H1 (cell line): ENCODE measurements around the gene ZNF586. TPM values are rescaled to one million over a fixed set of nuclear protein-coding genes. Genes with fewer than 3 reads are reported as not detected.
"Not testable (repeated sequence)": the region's sequence is repeated elsewhere in the genome, so short reads cannot be mapped to it uniquely, and the experiment has no call there.

Source experiments
- CTCF ChIA-PET: fragments of 300-600 bp; sonication (Branson Sonifier 250); formaldehyde crosslinking; loops from one replicate; lab custom pipeline; 2021; ENCODE audit not compliant: partially characterized antibody; lab: Charles Lee
- POLR2A ChIA-PET: fragments of 300-600 bp; sonication (Branson Sonifier 250); formaldehyde crosslinking; loops from one replicate; lab custom pipeline; 2021; ENCODE audit warnings: inconsistent platforms; ENCODE audit not compliant: partially characterized antibody; lab: Charles Lee
- DNase-seq, 2 experiments: peaks; one replicate each; pipeline versions ENCODE4 v3.0.0 to v3.0.0-alpha.2; 2010 to 2022; ENCODE audit warnings: low spot score in 2 of 2, low read depth in 1 of 2, mixed read lengths in 1 of 2
- FAIRE-seq: peaks from 2 replicates; lab custom pipeline; 2011; peaks lifted over from hg19 to GRCh38; lab: Jason Lieb, UNC
- H2AFZ ChIP-seq: 2 replicates; pipeline ENCODE4 v1.8.1; 2012; ENCODE audit warnings: low read length, inconsistent platforms
- H2AK5ac ChIP-seq: 2 replicates; pipeline ENCODE4 v1.6.1; 2013; ENCODE audit warnings: low read depth, low read length
- H2BK120ac ChIP-seq: replicated peaks from 2 replicates; pipeline ENCODE3; 2013; ENCODE audit warnings: low read depth, low read length, inconsistent platforms
- H2BK12ac ChIP-seq: 2 replicates; pipeline ENCODE4 v1.6.1; 2013; ENCODE audit warnings: low read depth, low read length
- H2BK15ac ChIP-seq: 2 replicates; pipeline ENCODE4 v1.6.1; 2013; ENCODE audit warnings: low read length
- H2BK20ac ChIP-seq: 2 replicates; pipeline ENCODE4 v1.6.1; 2013; ENCODE audit warnings: low read length
- H2BK5ac ChIP-seq: 2 replicates; pipeline ENCODE4 v1.6.1; 2013; ENCODE audit warnings: low read depth, low read length
- H3K14ac ChIP-seq: 2 replicates; pipeline ENCODE4 v1.6.1; 2013; ENCODE audit warnings: inconsistent platforms; ENCODE audit not compliant: insufficient read length
- H3K18ac ChIP-seq: 2 replicates; pipeline ENCODE4 v1.6.1; 2013; ENCODE audit warnings: low read length; ENCODE audit errors: extremely low read depth
- H3K23ac ChIP-seq: 2 replicates; pipeline ENCODE4 v1.6.1; 2013; ENCODE audit warnings: inconsistent platforms; ENCODE audit not compliant: insufficient read length
- H3K23me2 ChIP-seq: 2 replicates; pipeline ENCODE4 v1.6.1; 2013; ENCODE audit warnings: low read depth, low read length
- H3K27ac ChIP-seq: 2 replicates; pipeline ENCODE4 v1.6.1; 2011; ENCODE audit warnings: low read depth, low read length, inconsistent platforms
- H3K27me3 ChIP-seq, 4 experiments: replicated peaks in 1 of 4; 1 replicate in 1 of 4; 2 replicates in 3 of 4; pipeline versions ENCODE4 v1.6.1 to v1.8.1; 2011 to 2013; ENCODE audit warnings: low read length in 3 of 4, mild to moderate bottlenecking in 3 of 4, inconsistent platforms in 2 of 4, mixed read lengths in 2 of 4, moderate library complexity in 1 of 4; ENCODE audit not compliant: control insufficient read depth in 3 of 4, insufficient read depth in 3 of 4; ENCODE audit errors: extremely low read depth in 1 of 4
- H3K36me3 ChIP-seq, 4 experiments: 2 replicates each; pipeline versions ENCODE4 v1.6.1 to v1.8.1; 2011 to 2013; ENCODE audit warnings: mild to moderate bottlenecking in 4 of 4, low read length in 3 of 4, moderate library complexity in 2 of 4, control low read depth in 1 of 4, inconsistent platforms in 1 of 4; ENCODE audit not compliant: insufficient read depth in 4 of 4, control insufficient read depth in 2 of 4
- H3K4ac ChIP-seq: replicated peaks from 2 replicates; pipeline ENCODE3; 2013; ENCODE audit warnings: low read length, low read depth, mixed read lengths, inconsistent platforms; ENCODE audit not compliant: insufficient read length
- H3K4me1 ChIP-seq, 4 experiments: replicated peaks in 1 of 4; 1 replicate in 1 of 4; 2 replicates in 3 of 4; pipeline versions ENCODE4 v1.6.1 to v1.8.1; 2011 to 2013; ENCODE audit warnings: low read length in 3 of 4, inconsistent platforms in 2 of 4, mixed read lengths in 1 of 4; ENCODE audit not compliant: insufficient read depth in 4 of 4, control insufficient read depth in 3 of 4
- H3K4me2 ChIP-seq, 2 experiments: 2 replicates each; pipeline versions ENCODE4 v1.6.1 to v1.8.1; 2011 to 2013; ENCODE audit warnings: low read depth in 2 of 2, low read length in 2 of 2, control low read depth in 1 of 2, inconsistent platforms in 1 of 2, mild to moderate bottlenecking in 1 of 2; ENCODE audit not compliant: insufficient read depth in 1 of 2
- H3K4me3 ChIP-seq, 4 experiments: fragments of 200-600, 300-600 bp in 1 of 4; sonication (generic), shearing (Covaris generic), sonication (Bioruptor Twin) in 1 of 4; 2 replicates each; pipeline versions ENCODE4 v1.5.1 to v1.8.1; 2011 to 2016; ENCODE audit warnings: low read length in 4 of 4, low read depth in 3 of 4, control low read depth in 2 of 4, inconsistent platforms in 2 of 4, mild to moderate bottlenecking in 2 of 4, mixed read lengths in 1 of 4, moderate library complexity in 1 of 4; ENCODE audit not compliant: insufficient read depth in 2 of 4; ENCODE audit errors: extremely low read depth in 1 of 4
- H3K56ac ChIP-seq: replicated peaks from 2 replicates; pipeline ENCODE3; 2013; ENCODE audit warnings: low read depth, mild to moderate bottlenecking, mixed read lengths, low read length, inconsistent platforms; ENCODE audit not compliant: insufficient read length
- H3K79me1 ChIP-seq: 2 replicates; pipeline ENCODE4 v1.6.1; 2013; ENCODE audit warnings: low read depth, low read length, control low read depth
- H3K79me2 ChIP-seq, 2 experiments: 2 replicates each; pipeline versions ENCODE4 v1.6.1 to v1.8.1; 2012 to 2013; ENCODE audit warnings: low read length in 2 of 2, mild to moderate bottlenecking in 2 of 2, inconsistent platforms in 1 of 2; ENCODE audit not compliant: insufficient read depth in 2 of 2, control insufficient read depth in 1 of 2
- H3K9ac ChIP-seq, 4 experiments: replicated peaks in 1 of 4; 1 replicate in 1 of 4; 2 replicates in 3 of 4; pipeline versions ENCODE4 v1.6.1 to v1.8.1; 2011 to 2013; ENCODE audit warnings: low read depth in 3 of 4, low read length in 3 of 4, control low read depth in 2 of 4, mild to moderate bottlenecking in 2 of 4, moderate library complexity in 2 of 4, inconsistent platforms in 1 of 4; ENCODE audit errors: extremely low read depth in 1 of 4
- H3K9me3 ChIP-seq, 2 experiments: 2 replicates each; pipeline versions ENCODE4 v1.6.1 to v1.8.1; 2012 to 2013; ENCODE audit warnings: mild to moderate bottlenecking in 2 of 2, moderate library complexity in 2 of 2, control low read depth in 1 of 2, inconsistent platforms in 1 of 2, low read depth in 1 of 2, low read length in 1 of 2, mixed read lengths in 1 of 2; ENCODE audit not compliant: insufficient read depth in 2 of 2
- H4K20me1 ChIP-seq, 2 experiments: replicated peaks in 1 of 2; 2 replicates each; pipeline versions ENCODE3 to v1.8.1; 2011 to 2013; ENCODE audit warnings: inconsistent platforms in 2 of 2, low read length in 2 of 2, mild to moderate bottlenecking in 1 of 2; ENCODE audit not compliant: insufficient read depth in 2 of 2, control insufficient read depth in 1 of 2
- H4K5ac ChIP-seq: 2 replicates; pipeline ENCODE4 v1.6.1; 2013; ENCODE audit warnings: low read length, low read depth, mixed read lengths, inconsistent platforms; ENCODE audit not compliant: insufficient read length
- H4K8ac ChIP-seq: 2 replicates; pipeline ENCODE4 v1.8.0; 2013; ENCODE audit warnings: mild to moderate bottlenecking, moderate library complexity, low read length, inconsistent platforms; ENCODE audit not compliant: insufficient read depth; ENCODE audit errors: extremely low read depth
- H4K91ac ChIP-seq: replicated peaks from 2 replicates; pipeline ENCODE3; 2013; ENCODE audit warnings: low read length, mixed read lengths, inconsistent platforms; ENCODE audit not compliant: insufficient read length
- WGBS, 2 experiments: shearing (Covaris generic) in 1 of 2; methylation state at CpG; one replicate each; pipeline versions ENCODE4 v1.1.6 to v1.1.7; 2013 to 2015; ENCODE audit warnings: low lambda C conversion rate in 2 of 2, mixed read lengths in 2 of 2, inconsistent platforms in 1 of 2, low coverage in 1 of 2, missing lambda C conversion rate in 1 of 2; ENCODE audit not compliant: insufficient replicate concordance in 2 of 2, insufficient coverage in 1 of 2, insufficient read length in 1 of 2; ENCODE audit errors: extremely low coverage in 1 of 2, missing lambda C conversion rate in 1 of 2; 5-methylcytosine and 5-hydroxymethylcytosine counted together
- polyA plus RNA-seq, 7 experiments: library from polyadenylated mRNA; depleted of rRNA in 3 of 7; stranded (reverse) in 5 of 7; unstranded in 2 of 7; fragments of >200 nt in 5 of 7; fragments of 200-250 nt in 2 of 7; gene quantifications; 1 replicate in 5 of 7; 2 replicates in 1 of 7; 4 replicates in 1 of 7; pipeline versions ENCODE4 v1.2.1 to v1.2.3, GENCODE V29; 2011 to 2013; ENCODE audit warnings: missing spikeins in 2 of 7, mixed read lengths in 2 of 7
- total RNA-seq: library from RNA; stranded (reverse); fragmentation: NEBNext Ultra II Directional; extraction: Animal tissue kit (Norgen Biotek cat#: 25700); gene quantifications from 2 replicates; pipeline ENCODE4 v1.2.1, GENCODE V29; 2021

The ZNF586 gene
- total and polyA plus RNA-seq, 2 of the 8 experiments (the other 6 are each of a cell fraction or from before 2014, with no cell fraction given) = 8.1 to 15.5 TPM

- not testable (repeated sequence) for H4K8ac ChIP-seq, H3K23ac ChIP-seq, H3K4ac ChIP-seq, H2BK20ac ChIP-seq, H3K4me1 ChIP-seq, DNase-seq, H2AK5ac ChIP-seq, H3K23me2 ChIP-seq, H4K91ac ChIP-seq, H3K27ac ChIP-seq, H2BK15ac ChIP-seq, H3K79me2 ChIP-seq, H2BK12ac ChIP-seq, H3K56ac ChIP-seq, H2BK5ac ChIP-seq, H4K20me1 ChIP-seq, H3K79me1 ChIP-seq, H3K9ac ChIP-seq, H4K5ac ChIP-seq, H2AFZ ChIP-seq, H3K18ac ChIP-seq, H3K27me3 ChIP-seq, FAIRE-seq, H3K9me3 ChIP-seq, H2BK120ac ChIP-seq, H3K14ac ChIP-seq
- peak overlapping the region; percentile 90 to 94; a peak in 2 of 4 replicates for H3K4me2 ChIP-seq
- ChIA-PET CTCF (interaction anchor here (0.6 kb wide), 1 partner anchor 34 kb away, joined by 3 read pairs; no protein-coding TSS in a partner anchor), POLR2A (interaction anchor here (0.7 to 3.5 kb wide), 5 partner anchors 8 to 57 kb away, joined by 4 to 36 read pairs (median 4); partner anchors contain the start of gene ZNF587B)
- H3K4me3 ChIP-seq = peak overlapping the region in 1 of 4 experiments; percentile 99; a peak in 3 of 8 replicates
- WGBS, 2 experiments = 94% methylated on average over 10 of the region's 13 CpGs; no CpG with 5 or more reads in 1 of the 2 experiments
- peaks cover 2 to 18% (median 10%) of the 10 kb centered on the region in 4 experiments; a peak in 6 of 8 replicates for H3K36me3 ChIP-seq
Measured at GRCh38 chr19:57812975-57813820, 43.7 kb downstream of the ZNF586 start.
